GM12891 (cell line): Measurements from ENCODE around the gene OR2S2.
A peak's percentile ranks its signal among the peaks of the same experiment; 100 is the strongest.

ENCODE experiments used
- DNase-seq: peaks from one replicate; pipeline ENCODE4 v3.0.0; 2011; ENCODE audit warnings: low spot score; ENCODE audit not compliant: insufficient read length
- FAIRE-seq: peaks from 2 replicates; lab custom pipeline; 2011; peaks lifted over from hg19 to GRCh38; lab: Jason Lieb, UNC
- PAX5 ChIP-seq: IDR thresholded peaks from 2 replicates; pipeline ENCODE4 v1.6.1; 2011; ENCODE audit warnings: low read length, moderate library complexity, mild to moderate bottlenecking; ENCODE audit not compliant: insufficient read depth, severe bottlenecking
- POLR2A ChIP-seq: IDR thresholded peaks from 2 replicates; pipeline ENCODE4 v1.6.1; 2011; ENCODE audit warnings: low read depth, low read length, control low read depth
- POLR2AphosphoS5 ChIP-seq: IDR thresholded peaks from 2 replicates; pipeline ENCODE4 v1.6.1; 2011; ENCODE audit warnings: low read depth, low read length, control low read depth
- POU2F2 ChIP-seq: IDR thresholded peaks from 2 replicates; pipeline ENCODE4 v1.6.1; 2011; ENCODE audit warnings: low read depth, mild to moderate bottlenecking, control low read depth, low read length, moderate library complexity
- SPI1 ChIP-seq: IDR thresholded peaks from 2 replicates; pipeline ENCODE4 v1.6.1; 2011; ENCODE audit warnings: low read depth, low read length, control low read depth
- TAF1 ChIP-seq: IDR thresholded peaks from 2 replicates; pipeline ENCODE4 v1.6.1; 2011; ENCODE audit warnings: low read depth, low read length, control low read depth

OR2S2 gene

DNA sequence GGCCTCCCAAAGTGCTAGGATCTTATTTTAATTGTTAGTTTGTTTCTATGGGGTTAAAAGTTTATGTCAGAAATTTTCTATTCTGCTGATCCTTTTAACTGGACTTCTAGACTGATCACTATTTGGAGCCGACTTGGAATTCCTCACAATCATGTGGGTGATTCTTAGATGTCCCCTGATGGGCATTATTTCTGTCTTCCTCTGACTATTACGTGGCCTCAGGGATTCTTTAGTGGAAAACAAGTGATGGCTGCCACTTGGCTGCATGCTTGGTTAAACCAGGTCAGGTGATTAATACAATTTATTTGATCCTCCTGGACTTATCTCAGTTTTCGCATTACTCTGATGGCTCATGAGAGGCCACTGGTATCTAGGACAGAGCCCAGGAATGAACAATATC, 32.2 kb upstream of the OR2S2 start:
- no peak for DNase-seq
- TF ChIP-seq POLR2AphosphoS5 (no peak), TAF1 (no peak), SPI1 (no peak), POU2F2 (no peak), PAX5 (no peak), POLR2A (no peak)
- no peak for FAIRE-seq

DNA sequence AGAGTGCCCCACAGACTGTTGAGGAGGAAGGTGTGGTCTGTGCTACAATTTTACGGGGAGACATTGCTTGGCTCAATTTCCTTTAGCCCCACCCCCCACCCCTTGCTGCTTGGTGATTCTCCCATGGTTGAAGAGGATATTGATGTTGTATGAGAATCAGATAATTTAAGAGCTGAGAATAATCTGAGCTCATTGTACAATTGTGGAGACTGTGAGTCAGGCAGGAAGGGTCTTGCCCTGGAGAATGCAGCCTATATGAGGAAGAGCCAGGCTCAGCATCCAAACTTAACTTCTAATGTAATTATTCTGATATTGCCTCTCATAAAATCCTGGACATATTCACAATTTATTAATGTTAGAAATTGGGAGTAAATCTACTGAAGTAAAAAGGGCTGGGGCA, 26.1 kb upstream of the OR2S2 start:
- FAIRE-seq, result no peak
- no peak for TF ChIP-seq POLR2AphosphoS5
- TF ChIP-seq POU2F2, result no peak
- TF ChIP-seq POLR2A, result no peak
- TF ChIP-seq PAX5, result no peak
- TF ChIP-seq TAF1, result no peak
- TF ChIP-seq SPI1, result no peak
- DNase-seq, result no peak

DNA sequence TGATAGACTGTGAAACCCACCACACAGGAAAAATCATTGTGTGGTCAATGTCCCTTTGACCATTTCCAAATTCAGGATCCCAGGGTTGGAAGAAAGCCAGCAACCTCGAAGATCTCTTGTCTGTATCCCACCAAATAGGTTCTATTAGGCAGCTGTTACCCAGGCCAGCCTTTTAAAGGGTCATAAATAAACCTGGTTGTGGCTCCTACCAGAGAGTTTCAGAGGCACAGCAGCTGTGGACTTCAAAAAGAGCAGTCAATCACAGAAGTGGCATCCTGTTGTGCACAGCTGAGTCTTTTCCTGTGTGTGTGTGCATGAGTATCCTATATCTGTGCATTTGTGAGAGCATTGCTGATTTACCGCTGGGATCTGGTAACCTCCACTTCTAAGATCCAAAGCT, 23.7 kb upstream of the OR2S2 start:
- no peak for FAIRE-seq
- TF ChIP-seq SPI1 (no peak), POLR2AphosphoS5 (no peak), POLR2A (no peak), POU2F2 (no peak), PAX5 (no peak), TAF1 (no peak)
- DNase-seq, result no peak

DNA sequence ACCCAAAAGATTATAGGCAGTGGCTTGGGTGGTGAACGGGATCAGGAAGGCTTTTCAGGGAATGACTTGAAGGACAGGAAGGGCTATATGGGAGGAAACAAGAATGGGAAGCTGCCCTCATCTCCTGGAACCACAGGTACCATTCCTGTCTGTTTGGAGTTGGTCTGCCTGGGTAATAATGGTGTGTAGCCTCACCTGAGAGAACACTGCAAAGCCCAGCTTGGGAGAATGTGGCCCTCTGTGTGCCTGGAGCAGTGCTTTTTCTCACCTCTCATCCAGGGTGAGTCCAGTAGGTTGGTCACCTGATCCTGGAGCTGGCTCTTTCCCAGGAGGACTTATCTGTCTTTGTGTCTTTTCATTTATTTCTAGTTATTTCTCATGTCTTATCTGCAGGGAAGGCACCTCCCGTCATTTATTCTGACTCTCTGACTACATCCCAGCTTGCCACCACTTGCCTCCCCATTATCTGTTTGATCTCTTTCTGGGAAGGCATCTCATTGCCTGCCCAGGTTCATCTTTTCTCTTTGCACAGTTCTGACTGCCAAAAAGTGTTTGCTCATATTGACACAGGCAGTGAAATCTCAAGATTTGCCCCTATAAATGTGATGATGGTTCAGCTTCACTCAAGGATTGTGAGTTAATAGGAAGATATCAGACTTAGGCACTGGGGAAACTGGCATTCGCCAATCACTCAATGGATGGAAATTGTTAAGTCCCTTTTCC, 22.5 kb upstream of the OR2S2 start:
- FAIRE-seq (no peak), DNase-seq (no peak)
- TF ChIP-seq POLR2AphosphoS5 (no peak), TAF1 (no peak), PAX5 (no peak), POLR2A (no peak), SPI1 (no peak), POU2F2 (no peak)

DNA sequence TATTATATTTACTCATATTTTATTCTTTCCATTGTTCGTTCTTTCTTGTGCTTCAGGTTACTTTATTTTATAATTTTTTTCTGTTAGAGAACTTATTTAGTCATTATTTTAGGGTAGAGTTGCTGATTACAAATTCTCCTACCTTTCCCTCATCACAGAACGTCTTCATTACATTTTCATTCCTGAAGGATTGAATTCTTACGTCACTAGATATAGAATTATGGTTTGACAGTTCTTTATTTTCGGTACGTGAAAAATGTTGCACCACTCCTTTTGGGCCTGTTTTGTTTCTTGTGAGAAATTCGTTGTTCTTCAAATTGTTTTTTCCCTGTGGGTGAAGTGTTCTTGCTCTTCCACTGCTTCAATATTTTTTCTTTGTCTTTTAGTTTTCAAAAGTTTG, 20.8 kb upstream of the OR2S2 start:
- no peak for FAIRE-seq
- TF ChIP-seq POLR2AphosphoS5 (no peak), POLR2A (no peak), SPI1 (no peak), PAX5 (no peak), POU2F2 (no peak), TAF1 (no peak)
- no peak for DNase-seq

DNA sequence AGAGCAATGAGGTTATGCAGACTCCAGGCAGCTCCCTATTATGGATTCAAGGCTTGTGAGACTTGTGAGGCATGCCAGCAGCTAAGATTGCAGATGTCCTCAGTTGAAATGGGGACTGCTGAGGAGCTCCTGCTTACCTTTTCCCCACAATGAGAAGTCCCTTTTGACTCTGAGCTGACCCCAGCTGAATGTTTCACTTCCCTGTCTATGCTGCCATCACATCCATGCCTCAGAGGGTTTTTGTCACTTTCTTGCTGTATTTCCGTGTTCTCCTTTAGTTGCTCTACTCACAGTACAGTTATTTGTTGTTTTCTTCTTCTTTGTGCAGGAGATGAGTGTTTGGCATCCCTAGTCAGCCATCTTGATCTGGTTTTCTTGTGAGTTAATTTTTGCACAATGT, 18.8 kb upstream of the OR2S2 start:
- FAIRE-seq, result no peak
- peak; percentile 19 for DNase-seq

DNA sequence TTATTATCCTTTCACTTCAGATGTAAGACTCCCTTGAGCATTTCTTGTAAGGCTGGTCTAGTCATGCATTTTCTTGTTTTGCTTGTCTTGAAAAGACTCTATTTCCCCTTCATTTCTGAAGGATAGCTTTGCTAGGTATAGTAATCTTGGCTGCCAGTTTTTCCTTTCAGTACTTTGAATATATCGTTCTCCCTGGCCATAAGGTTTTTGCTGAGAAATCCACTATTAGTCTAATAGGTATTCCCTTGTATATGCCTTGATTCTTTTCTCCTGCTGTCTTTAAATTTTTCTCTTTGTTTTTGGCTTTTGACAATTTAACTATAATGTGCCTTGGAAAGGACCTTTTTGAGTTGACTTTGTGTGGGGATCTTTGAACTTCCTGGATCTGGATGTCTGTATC, 16.8 kb upstream of the OR2S2 start:
- FAIRE-seq (no peak), DNase-seq (no peak)
- TF ChIP-seq POLR2AphosphoS5, result no peak
- TF ChIP-seq POU2F2, result no peak
- TF ChIP-seq PAX5, result no peak
- no peak for TF ChIP-seq POLR2A
- TF ChIP-seq TAF1, result no peak
- no peak for TF ChIP-seq SPI1

More for the DNA sequence above, 18.8 kb upstream of the OR2S2 start:
- TF ChIP-seq POLR2AphosphoS5 (no peak), SPI1 (peak; percentile 84)

DNA sequence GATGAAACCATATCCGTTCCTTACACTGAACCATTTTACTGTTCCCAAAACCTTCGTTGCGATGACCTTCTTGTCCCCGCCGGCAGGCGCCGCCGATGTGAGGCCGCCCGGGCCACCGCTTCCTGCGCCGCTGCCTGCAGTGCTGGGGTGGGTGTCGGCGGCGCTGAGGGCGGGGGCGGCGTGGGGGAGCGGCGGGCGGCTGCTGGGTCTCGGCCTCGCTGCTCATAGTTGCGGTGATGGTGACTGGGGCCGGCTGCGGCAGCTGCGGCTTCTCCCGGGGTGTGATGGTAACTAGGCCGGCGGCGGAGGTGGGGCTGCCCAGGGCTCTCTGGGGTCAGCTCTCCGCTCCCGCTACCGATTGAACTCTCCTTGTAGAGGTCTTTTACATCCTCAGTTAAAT, 14.1 kb upstream of the OR2S2 start:
- DNase-seq, result no peak
- no peak for TF ChIP-seq POLR2A
- no peak for TF ChIP-seq TAF1
- TF ChIP-seq POU2F2, result no peak
- no peak for FAIRE-seq

DNA sequence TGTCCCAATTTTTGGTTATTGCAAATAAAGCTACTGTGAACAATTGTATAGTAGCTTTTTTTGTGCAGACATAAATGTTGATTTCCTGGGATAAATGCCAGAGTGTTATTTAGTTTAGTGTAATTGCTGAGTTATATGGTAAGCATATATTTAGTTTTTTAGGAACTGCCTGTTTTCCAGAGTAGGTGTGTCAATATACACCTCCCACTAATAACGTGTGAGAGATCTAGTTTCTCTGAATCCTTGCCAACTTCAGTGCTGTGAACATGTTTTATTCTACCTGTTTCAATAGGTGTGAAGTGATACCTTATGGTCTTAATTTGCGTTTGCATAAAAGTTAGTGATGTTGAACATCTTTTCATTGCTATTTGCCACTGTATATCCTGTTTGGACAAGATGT, 9.1 kb upstream of the OR2S2 start:
- no peak for FAIRE-seq
- TF ChIP-seq SPI1 (no peak), POLR2AphosphoS5 (no peak), POLR2A (no peak), PAX5 (no peak), POU2F2 (no peak), TAF1 (no peak)
- DNase-seq, result no peak

DNA sequence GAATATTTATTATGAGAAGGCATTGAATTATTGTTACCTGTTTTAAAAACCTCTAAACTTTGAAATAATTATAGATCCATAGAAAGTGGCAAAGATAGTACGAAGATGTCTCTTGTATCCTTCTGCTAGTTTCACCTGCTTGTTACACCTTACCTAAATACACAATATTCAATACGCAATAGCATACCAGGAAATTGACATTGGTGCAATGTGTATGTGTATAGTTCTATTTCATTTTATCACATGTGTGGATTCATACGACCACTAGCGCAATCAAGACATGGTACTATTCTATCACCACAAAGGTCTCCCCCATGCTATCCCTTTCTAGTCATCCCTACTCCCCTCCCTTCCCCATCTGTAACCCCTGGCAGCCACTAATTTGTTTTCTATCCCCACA, 8.5 kb upstream of the OR2S2 start:
- no peak for FAIRE-seq
- DNase-seq, result no peak
- TF ChIP-seq POLR2AphosphoS5, result no peak
- no peak for TF ChIP-seq POLR2A
- TF ChIP-seq POU2F2, result no peak
- no peak for TF ChIP-seq PAX5
- TF ChIP-seq SPI1, result no peak
- no peak for TF ChIP-seq TAF1

DNA sequence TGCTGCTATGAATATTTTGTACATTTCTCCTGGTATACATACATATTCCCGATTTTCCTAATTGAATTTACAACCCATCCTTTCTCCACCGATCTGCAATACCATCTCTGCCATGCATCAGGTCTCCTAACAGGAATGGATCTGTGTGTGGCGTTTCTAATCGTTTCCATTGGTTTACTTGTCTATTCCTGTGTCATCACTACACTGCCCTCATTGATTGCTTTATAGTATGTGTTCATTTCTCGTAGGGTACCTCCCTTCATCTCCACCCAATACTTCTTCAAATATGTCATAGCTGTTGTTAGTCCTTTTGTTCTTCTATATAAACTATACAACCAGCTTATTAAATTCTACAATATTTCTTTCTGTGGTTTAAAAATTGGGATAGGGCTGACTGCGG, 7.1 kb upstream of the OR2S2 start:
- TF ChIP-seq PAX5 (no peak), POLR2A (no peak), SPI1 (no peak), POU2F2 (no peak), POLR2AphosphoS5 (no peak), TAF1 (no peak)
- no peak for DNase-seq

More for the DNA sequence above, 7.1 kb upstream of the OR2S2 start:
- no peak for FAIRE-seq
